AG04449 (cell line): ENCODE results near the gene KCNIP1.

Experiments
- CTCF ChIA-PET: fragments of 350-600 bp; formaldehyde crosslinking; extraction: SDS; loops from one replicate; lab custom pipeline; 2021; ENCODE audit warnings: antibody characterized with exemption; lab: Yijun Ruan, JAX
- POLR2A ChIA-PET: fragments of 400-600, 350-600 bp; formaldehyde crosslinking; extraction: SDS; loops from one replicate; lab custom pipeline; 2020; ENCODE audit warnings: antibody characterized with exemption, inconsistent platforms; lab: Yijun Ruan, JAX
- DNase-seq: peaks from one replicate; pipeline ENCODE4 v3.0.0-alpha.2; 2010; ENCODE audit warnings: low read depth, low spot score
- H3K4me3 ChIP-seq: 2 replicates; pipeline ENCODE4 v1.5.1; 2011; ENCODE audit warnings: low read depth, mild to moderate bottlenecking, control low read depth, low read length
- TF ChIP-seq, protein P1 (sequence below): IDR thresholded peaks from one replicate; pipeline ENCODE4 v1.5.1; 2011; ENCODE audit warnings: mild to moderate bottlenecking, moderate library complexity, low read length, control low read depth, inconsistent platforms; ENCODE audit not compliant: insufficient read depth; ENCODE audit errors: missing control alignments

Gene KCNIP1

DNA sequence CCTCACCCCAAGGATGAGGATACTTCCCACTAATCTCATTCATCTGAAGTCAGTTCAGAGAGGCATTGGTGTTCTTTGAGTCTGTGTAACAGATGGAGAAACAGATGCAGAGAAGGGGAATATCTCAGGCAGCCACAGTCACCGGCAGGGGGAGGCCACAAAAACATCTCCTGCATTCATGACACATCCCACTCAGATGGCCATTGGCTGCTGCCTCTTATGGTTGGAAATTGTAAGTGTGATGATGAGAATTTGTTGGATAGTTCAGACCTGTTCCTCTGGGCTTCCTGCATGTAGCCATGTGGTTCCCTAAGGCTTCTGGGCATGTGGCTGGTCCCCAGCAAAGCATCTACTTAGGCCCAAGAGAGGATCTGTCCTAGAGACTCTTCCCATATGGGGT is 233.8 kb downstream of the KCNIP1 start:
- POLR2A ChIA-PET = no interaction called here
- no peak overlapping the region for H3K4me3 ChIP-seq
- no peak for DNase-seq
- CTCF ChIA-PET = no interaction called here
- TF ChIP-seq, protein P1, sequence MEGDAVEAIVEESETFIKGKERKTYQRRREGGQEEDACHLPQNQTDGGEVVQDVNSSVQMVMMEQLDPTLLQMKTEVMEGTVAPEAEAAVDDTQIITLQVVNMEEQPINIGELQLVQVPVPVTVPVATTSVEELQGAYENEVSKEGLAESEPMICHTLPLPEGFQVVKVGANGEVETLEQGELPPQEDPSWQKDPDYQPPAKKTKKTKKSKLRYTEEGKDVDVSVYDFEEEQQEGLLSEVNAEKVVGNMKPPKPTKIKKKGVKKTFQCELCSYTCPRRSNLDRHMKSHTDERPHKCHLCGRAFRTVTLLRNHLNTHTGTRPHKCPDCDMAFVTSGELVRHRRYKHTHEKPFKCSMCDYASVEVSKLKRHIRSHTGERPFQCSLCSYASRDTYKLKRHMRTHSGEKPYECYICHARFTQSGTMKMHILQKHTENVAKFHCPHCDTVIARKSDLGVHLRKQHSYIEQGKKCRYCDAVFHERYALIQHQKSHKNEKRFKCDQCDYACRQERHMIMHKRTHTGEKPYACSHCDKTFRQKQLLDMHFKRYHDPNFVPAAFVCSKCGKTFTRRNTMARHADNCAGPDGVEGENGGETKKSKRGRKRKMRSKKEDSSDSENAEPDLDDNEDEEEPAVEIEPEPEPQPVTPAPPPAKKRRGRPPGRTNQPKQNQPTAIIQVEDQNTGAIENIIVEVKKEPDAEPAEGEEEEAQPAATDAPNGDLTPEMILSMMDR = no peak

DNA sequence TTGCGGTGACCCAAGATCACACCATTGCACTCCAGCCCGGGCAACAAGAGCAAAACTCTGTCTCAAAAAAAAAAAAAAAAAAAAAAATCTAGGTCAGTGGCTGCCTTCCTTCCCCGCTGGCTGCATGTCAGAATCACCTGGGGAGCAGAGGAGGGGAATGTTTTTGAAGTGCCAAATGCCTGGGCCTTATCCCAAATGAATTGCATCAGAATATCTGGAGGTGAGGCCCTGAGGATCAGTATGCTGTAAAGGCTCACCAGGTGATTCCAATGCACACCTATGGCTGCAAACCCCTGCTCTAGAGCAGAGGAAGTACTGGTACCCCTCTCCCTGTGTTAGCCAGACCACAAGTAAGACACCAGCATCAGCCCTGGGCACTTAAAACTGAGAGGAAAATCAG is 235.0 kb downstream of the KCNIP1 start:
- CTCF ChIA-PET = no interaction called here
- TF ChIP-seq, protein P1 = no peak
- POLR2A ChIA-PET = no interaction called here

DNA sequence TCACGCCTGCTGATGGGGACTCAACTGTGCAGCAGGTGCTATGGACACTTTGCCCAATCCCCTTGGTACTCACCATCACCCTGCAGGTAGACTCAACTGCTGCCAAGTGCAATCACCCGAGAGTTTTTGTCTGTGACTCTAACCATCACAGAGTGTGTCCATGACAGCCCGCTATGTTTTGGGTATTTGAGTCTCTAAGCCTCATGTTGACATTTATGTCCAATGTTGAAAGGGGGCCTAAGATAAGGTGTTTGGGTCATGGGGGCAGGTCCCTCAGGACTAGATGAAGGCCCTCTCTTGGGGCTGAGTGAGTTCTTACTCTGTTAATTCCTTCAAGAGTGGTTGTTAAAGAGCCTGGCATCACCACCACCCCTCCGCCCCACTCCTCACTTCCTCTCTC is 235.6 kb downstream of the KCNIP1 start:
- no peak overlapping the region for H3K4me3 ChIP-seq
- TF ChIP-seq, protein P1 = no peak
- ChIA-PET CTCF (interaction anchor here (13.5 kb wide), 1 partner anchor 51 kb away, joined by 227 read pairs; the partner anchor contains the start of gene GABRP), POLR2A (no interaction called here)
- DNase-seq = no peak

More for the DNA sequence above, 235.0 kb downstream of the KCNIP1 start:
- H3K4me3 ChIP-seq = no peak overlapping the region
- no peak for DNase-seq

DNA sequence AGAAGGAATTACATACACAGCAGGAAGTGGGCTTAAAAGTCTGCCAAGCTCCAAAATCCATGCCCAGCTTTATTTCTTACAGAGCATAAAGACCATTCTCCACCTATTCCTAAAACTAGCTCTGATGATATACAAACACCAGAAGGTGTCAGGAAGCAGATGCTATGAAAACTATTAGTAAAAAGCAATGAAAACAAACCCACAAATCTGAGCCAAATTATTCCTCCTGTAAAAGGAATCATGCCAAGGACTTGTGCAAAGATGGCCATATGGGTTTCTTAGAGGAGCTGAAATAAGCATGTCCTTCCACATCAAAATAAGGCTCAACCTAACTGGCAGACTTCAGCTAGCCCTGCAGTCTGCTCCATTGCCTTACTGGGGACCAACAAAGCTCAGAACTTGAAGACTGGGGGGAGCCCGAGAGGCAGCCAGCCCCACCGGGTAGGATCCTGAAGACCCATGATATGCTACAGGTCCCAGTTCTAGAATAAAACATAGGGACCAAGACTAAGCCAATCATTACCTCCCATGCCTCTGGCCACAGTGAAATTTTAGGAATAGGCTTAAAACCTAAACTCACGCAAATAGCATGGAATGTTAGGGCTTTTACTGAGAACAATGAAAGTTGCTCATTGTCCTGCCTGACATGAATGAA is 236.9 kb downstream of the KCNIP1 start:
- TF ChIP-seq, protein P1 = no peak
- ChIA-PET POLR2A (no interaction called here), CTCF (interaction anchor here (0.7 to 13.5 kb wide), 2 partner anchors 22 to 49 kb away, joined by 3 to 227 read pairs; partner anchors contain the start of gene GABRP)
- DNase-seq = no peak
- H3K4me3 ChIP-seq = no peak overlapping the region

DNA sequence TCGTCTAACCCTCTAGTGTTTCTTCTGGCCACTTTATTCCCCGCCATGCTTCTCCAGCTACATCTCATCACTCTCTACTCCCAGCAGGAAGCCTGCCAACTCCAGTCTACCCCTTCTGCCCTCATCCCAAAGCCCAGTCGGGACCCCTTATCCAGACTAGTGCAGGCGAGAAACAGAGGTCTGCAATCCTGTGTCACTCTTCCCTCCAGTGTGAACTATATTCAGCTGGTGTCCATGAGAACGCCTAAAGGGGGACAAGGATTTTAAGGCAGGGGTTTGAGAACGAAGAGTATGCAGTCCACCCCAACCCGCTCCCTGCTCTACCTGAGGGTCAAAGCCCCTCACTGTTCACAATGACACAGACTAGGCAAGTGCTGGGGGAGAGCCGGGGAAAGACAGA is 238.0 kb downstream of the KCNIP1 start:
- TF ChIP-seq, protein P1 = no peak
- H3K4me3 ChIP-seq = no peak overlapping the region
- ChIA-PET POLR2A (no interaction called here), CTCF (interaction anchor here (13.5 kb wide), 1 partner anchor 48 kb away, joined by 227 read pairs; the partner anchor contains the start of gene GABRP)
- DNase-seq = no peak

DNA sequence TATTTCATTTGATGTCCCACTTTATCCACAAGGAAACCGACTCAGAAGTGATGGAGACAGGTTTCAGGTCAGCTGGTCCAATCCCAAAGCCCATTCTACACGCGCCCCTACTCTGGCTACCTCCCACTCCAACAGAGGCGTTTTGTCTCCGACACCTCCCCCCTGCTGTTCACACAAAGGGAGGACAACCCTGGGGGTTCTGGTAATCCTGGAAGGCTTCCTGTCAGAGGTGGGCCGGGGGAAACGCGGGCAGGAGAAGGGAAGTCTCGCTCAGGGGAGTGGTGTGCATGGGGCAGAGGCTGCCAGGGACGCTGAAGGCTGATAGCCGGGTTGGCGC is 240.0 kb downstream of the KCNIP1 start:
- no peak for DNase-seq
- ChIA-PET CTCF (interaction anchor here (1.1 to 13.5 kb wide), 12 partner anchors 8 to 597 kb away, joined by 3 to 227 read pairs (median 8); partner anchors contain the start of gene GABRP), POLR2A (no interaction called here)
- no peak overlapping the region for H3K4me3 ChIP-seq
- TF ChIP-seq, protein P1 = no peak
